Ishikawa (cell line): Measurements from ENCODE around the gene MYB.

Source experiments
- CEBPB ChIP-seq: IDR thresholded peaks from 2 replicates; pipeline ENCODE4 v1.6.1; 2012
- CREB1 ChIP-seq: IDR thresholded peaks from 2 replicates; pipeline ENCODE4 v1.6.1; 2012; ENCODE audit warnings: low read depth
- EGR1 ChIP-seq: IDR thresholded peaks from 2 replicates; pipeline ENCODE4 v1.6.1; 2012
- EP300 ChIP-seq: IDR thresholded peaks from 2 replicates; pipeline ENCODE4 v1.6.1; 2012; ENCODE audit warnings: borderline replicate concordance
- FOXM1 ChIP-seq: IDR thresholded peaks from 2 replicates; pipeline ENCODE4 v1.6.1; 2012; ENCODE audit warnings: low read depth, borderline replicate concordance
- MAX ChIP-seq: IDR thresholded peaks from 2 replicates; pipeline ENCODE4 v1.6.1; 2012
- NFIC ChIP-seq: IDR thresholded peaks from 2 replicates; pipeline ENCODE4 v1.6.1; 2012
- RAD21 ChIP-seq: IDR thresholded peaks from 2 replicates; pipeline ENCODE4 v1.6.1; 2012; ENCODE audit warnings: low read depth
- REST ChIP-seq: IDR thresholded peaks from 2 replicates; pipeline ENCODE4 v1.6.1; 2012; ENCODE audit warnings: low read depth, mild to moderate bottlenecking
- TAF1 ChIP-seq: IDR thresholded peaks from 2 replicates; pipeline ENCODE4 v1.6.1; 2012; ENCODE audit warnings: low read depth, mild to moderate bottlenecking
- TCF12 ChIP-seq: IDR thresholded peaks from 2 replicates; pipeline ENCODE4 v1.6.1; 2012; ENCODE audit warnings: low read depth
- TEAD4 ChIP-seq: IDR thresholded peaks from 2 replicates; pipeline ENCODE4 v1.6.1; 2012
- USF1 ChIP-seq: IDR thresholded peaks from 2 replicates; pipeline ENCODE4 v1.6.1; 2012
- YY1 ChIP-seq: IDR thresholded peaks from 2 replicates; pipeline ENCODE4 v1.6.1; 2012; ENCODE audit warnings: low read depth
- ZBTB7A ChIP-seq: IDR thresholded peaks from 2 replicates; pipeline ENCODE4 v1.6.1; 2012; ENCODE audit warnings: low read depth

The MYB gene

GRCh38 chr6:135192256-135193174, 11.4 kb downstream of the MYB start:
- no peak for TF ChIP-seq CEBPB
- no peak for TF ChIP-seq FOXM1
- no peak for TF ChIP-seq EP300
- TF ChIP-seq TAF1: no peak
- no peak for TF ChIP-seq CREB1
- no peak for TF ChIP-seq NFIC
- TF ChIP-seq YY1: no peak
- TF ChIP-seq USF1: no peak
- TF ChIP-seq ZBTB7A: no peak
- no peak for TF ChIP-seq REST
- no peak for TF ChIP-seq TEAD4
- no peak for TF ChIP-seq EGR1
- no peak for TF ChIP-seq MAX
- no peak for TF ChIP-seq TCF12
- no peak for TF ChIP-seq RAD21

- TF ChIP-seq ZBTB7A: no peak
- TF ChIP-seq RAD21: no peak
- no peak for TF ChIP-seq REST
- TF ChIP-seq CEBPB: no peak
- TF ChIP-seq YY1: no peak
These were observed 12.1 kb downstream of the MYB start for GRCh38 chr6:135193221-135193620.

GRCh38 chr6:135195041-135195440, 13.9 kb downstream of the MYB start:
- TF ChIP-seq YY1 (no peak), CREB1 (no peak), CEBPB (no peak), TAF1 (no peak), RAD21 (no peak), NFIC (no peak), EGR1 (no peak), ZBTB7A (no peak), FOXM1 (no peak), USF1 (no peak), TCF12 (no peak), MAX (no peak), REST (no peak), EP300 (no peak), TEAD4 (no peak)

GRCh38 chr6:135195522-135195921, 14.4 kb downstream of the MYB start:
- no peak for TF ChIP-seq FOXM1
- no peak for TF ChIP-seq ZBTB7A
- TF ChIP-seq CEBPB: no peak
- no peak for TF ChIP-seq REST
- TF ChIP-seq TCF12: no peak
- no peak for TF ChIP-seq YY1
